ENCODE data around the gene ZNF729.

ZNF729 gene

DNA sequence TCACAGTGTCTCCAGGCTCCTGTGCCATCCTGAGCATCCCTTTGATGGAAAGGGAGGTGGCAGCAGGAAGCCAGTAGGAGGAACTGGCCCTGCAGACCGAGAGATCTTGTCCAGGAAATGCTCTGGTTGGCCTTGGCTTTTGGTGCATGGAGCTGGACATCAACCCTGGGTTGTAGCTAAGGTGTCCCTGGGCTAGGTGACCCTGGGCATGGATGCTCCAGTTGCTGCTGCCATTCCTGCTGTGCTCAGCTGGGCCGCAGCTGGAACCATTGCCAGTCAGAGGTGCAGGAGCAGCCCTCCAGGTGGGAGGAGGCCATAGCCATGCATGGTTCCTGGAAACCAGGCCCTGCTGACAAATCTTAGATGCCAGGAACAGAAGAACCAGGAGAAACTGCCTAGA lies 68.4 kb downstream of the ZNF729 start:
- no peak for DNase-seq (ENCODE audit: low read depth)
- TF ChIP-seq, protein P1, sequence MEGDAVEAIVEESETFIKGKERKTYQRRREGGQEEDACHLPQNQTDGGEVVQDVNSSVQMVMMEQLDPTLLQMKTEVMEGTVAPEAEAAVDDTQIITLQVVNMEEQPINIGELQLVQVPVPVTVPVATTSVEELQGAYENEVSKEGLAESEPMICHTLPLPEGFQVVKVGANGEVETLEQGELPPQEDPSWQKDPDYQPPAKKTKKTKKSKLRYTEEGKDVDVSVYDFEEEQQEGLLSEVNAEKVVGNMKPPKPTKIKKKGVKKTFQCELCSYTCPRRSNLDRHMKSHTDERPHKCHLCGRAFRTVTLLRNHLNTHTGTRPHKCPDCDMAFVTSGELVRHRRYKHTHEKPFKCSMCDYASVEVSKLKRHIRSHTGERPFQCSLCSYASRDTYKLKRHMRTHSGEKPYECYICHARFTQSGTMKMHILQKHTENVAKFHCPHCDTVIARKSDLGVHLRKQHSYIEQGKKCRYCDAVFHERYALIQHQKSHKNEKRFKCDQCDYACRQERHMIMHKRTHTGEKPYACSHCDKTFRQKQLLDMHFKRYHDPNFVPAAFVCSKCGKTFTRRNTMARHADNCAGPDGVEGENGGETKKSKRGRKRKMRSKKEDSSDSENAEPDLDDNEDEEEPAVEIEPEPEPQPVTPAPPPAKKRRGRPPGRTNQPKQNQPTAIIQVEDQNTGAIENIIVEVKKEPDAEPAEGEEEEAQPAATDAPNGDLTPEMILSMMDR (IDR thresholded peaks at IDR 0.05; ENCODE audit: insufficient read depth, low read depth, low read length, missing control alignments): no peak
- no peak overlapping the region for H3K4me3 ChIP-seq (ENCODE audit: low read length)
